Skin of body (tissue), 2 donors: ENCODE results near the gene RPN2. TPM values are rescaled to one million over a fixed set of nuclear protein-coding genes. Genes with fewer than 3 reads are reported as not detected.

Experiments
- DNase-seq: peaks from one replicate; lab custom pipeline; 2025; lab: John Stamatoyannopoulos, UW
- total RNA-seq: library from RNA; depleted of rRNA; stranded (reverse); fragments of >200 nt; gene quantifications from one replicate; pipeline ENCODE4 v1.2.3, GENCODE V29; 2014

Gene RPN2
- total RNA-seq, 1 donor from 2014 or later, result 82.3 TPM

- DNase-seq, result no peak
Observed at GRCh38 chr20:37218441-37218840, 39.3 kb downstream of the RPN2 start.

GRCh38 chr20:37218976-37219375 is 39.8 kb downstream of the RPN2 start:
- DNase-seq, result no peak

GRCh38 chr20:37219751-37220668 is 40.9 kb downstream of the RPN2 start:
- no peak for DNase-seq

- no peak for DNase-seq
Observed at GRCh38 chr20:37220731-37221130, 41.6 kb downstream of the RPN2 start.

- DNase-seq, result no peak
Observed at GRCh38 chr20:37222086-37222485, 43.0 kb downstream of the RPN2 start.

- DNase-seq, result no peak
Observed at GRCh38 chr20:37223053-37223452, 43.9 kb downstream of the RPN2 start.

DNA sequence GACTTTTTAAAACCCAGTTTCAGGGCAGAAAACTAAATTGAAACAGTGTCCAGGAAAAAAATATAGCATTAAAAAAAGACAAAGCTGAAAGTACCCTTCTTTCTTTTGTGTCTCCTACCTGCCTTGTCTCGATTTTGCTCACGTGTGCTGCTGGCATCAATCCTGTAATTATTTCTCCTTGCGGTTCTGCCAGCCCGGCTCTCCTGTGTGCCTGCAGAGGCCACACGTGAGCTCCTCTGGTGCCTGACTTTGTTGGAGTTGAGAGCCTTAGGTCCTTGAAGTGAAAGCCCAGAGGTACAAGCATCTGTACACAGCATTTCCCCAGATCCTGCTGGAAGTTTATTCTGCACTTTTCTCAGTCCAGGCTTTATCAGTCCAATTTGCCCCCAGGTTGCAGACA is 46.0 kb downstream of the RPN2 start:
- DNase-seq, result no peak

- DNase-seq, result no peak
Observed at GRCh38 chr20:37226889-37227288, 47.8 kb downstream of the RPN2 start.

DNA sequence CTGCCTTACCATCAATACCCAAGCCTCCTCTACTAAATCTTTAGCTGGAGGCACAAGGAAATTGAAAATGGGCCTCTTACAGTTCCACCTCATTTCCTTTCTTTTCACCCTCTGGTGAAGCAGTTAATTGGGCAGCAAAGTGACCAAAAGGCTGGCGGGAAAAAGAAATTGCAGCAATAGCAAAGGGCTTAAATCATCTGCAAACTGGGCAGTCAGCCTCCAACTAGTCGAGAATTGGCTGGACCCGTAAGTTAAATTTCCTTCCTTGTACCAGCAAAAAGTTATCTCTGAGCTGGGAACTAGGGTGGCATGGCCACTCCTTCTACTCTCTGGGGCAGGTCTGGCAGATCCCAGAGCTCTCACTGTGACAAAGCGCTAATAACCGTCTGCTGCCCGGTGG is 49.0 kb downstream of the RPN2 start:
- no peak for DNase-seq

DNA sequence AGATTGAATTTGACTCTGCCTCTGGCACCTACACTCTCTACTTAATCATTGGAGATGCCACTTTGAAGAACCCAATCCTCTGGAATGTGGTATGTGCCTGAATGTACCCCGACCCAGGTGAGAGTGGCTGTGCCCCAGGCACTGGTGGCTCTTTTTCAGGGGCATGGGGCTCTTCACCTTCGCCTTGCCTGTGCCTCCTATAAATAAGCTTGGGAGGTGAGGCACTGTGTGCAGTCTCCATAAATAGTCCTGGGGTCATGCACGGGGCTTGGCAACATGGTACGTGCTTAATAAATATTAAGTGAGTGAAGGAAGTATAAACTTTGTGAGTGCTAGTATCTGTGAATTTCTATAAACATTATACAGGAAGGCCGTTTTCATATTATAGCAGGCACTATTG is 49.5 kb downstream of the RPN2 start:
- DNase-seq, result no peak

- DNase-seq, result no peak
Observed at GRCh38 chr20:37229357-37229756, 50.2 kb downstream of the RPN2 start.

- DNase-seq, result no peak
Observed at GRCh38 chr20:37230200-37230599, 51.1 kb downstream of the RPN2 start.

DNA sequence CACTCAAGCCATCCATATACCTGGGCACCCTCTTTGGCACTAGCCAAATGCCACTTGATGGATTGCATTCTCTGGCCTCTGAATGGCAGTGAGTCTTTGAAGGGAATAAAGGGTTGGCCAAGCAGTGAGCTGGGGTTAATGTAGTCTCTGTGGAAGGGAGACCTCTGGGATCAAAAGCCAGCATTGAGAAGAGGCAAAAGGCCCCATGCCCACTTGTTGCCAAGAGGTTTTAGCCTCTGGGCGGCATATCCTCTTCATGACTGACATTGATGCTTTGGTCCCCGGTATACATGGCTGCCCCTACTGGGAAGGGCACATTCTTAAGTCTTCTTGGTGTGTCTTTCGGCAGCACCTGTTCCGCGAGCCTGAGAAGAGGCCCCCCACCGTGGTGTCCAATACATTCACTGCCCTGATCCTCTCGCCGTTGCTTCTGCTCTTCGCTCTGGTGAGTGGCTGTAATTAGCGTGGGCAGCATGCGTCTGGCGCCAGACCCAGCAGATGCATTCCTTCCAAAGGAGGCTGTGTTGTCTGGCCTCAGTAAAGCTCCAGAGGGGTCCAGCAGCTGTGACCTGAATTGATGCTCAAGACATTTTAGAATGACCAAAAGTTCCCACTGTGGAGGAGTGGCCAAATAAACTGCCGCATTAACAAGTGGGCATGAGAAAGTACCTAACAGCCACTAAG is 53.0 kb downstream of the RPN2 start:
- no peak for DNase-seq

- no peak for DNase-seq
Observed at GRCh38 chr20:37233548-37234253, 54.6 kb downstream of the RPN2 start.

DNA sequence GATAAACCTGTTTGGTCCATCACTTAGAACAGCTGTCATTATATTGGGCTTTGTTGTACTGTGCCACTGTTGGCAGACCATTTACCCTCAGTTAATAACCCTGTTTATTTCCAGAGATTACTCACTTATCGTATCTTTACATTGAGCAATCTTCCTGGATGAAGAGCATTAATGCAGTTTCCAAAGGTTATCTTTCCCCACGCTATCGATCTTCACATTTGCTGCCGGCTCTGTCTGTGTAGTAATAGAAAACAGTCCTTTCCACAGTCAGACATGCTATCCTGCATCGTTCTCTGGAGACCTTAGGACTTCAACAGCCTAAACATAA is 55.1 kb downstream of the RPN2 start:
- no peak for DNase-seq

DNA sequence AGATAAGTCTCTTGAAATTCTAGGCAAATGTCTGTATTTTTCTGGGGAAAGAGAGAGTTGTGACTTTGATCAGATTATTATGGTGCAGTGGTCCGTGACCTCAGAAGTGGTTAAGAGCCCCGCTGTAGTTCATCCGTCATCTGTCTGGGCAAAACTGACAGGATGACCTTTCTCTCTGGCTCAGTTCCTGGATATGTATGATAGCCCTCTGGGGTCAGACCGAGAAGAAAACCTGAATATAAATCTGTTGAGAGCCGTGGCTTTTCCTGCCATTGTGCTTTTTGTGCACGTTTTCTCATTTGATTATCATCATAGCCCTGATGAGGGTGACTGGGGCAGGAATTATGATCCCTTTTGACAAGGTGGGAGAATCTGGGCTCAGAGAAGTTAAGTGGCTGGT is 55.9 kb downstream of the RPN2 start:
- no peak for DNase-seq

DNA sequence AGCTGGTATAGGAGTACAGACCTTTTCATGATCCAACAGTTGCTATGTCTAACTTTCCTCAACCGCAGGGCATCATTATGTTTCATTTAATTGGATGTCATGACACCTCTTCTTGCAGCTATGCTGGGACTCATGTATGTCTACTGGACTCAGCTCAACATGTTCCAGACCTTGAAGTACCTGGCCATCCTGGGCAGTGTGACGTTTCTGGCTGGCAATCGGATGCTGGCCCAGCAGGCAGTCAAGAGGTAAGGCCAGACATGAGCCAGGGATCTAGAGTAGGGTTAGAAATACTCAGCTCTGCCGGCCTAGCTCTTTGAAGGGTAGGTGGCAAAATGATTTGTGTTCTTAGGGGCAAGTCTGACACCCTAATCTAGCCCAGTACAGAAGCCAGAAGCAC is 57.3 kb downstream of the RPN2 start:
- no peak for DNase-seq

DNA sequence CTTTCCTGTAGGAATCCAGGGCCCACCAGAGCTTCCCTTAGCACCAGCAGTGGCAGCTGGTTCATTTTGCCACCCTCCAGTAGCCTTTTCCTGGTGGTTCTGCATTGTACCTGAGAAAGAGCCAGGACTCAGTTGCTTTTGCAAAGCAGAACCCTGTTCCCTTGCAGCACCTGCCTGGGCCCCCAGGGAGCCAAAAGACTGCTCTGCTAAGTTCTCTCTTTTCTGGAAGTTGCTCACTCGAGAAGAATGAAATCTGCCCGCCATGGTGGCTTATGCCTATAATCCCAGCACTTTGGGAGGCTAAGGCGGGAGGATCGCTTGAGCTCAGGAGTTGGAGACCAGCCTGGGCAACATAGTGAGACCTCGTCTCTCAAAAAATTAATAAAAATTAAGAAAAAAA is 58.5 kb downstream of the RPN2 start:
- no peak for DNase-seq

DNA sequence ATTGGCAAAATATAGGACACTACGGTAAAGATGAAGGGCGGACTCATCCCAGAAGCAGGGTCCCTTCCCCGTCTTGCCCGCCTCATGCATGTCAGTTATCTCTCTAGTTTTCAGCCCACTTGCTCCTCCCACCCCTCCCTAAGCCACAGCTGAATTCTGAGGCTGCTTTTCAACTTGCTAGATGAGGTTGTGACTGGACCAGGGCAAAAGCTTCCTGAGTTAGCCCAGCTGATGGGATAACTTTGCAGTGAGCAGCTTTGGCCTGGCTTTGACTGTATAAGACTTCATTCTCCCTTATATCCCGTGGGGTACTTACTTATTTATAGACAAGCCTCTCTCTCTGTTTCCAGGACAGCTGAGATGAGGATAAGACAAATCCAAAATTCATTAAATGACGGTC is 59.3 kb downstream of the RPN2 start:
- DNase-seq, result no peak

DNA sequence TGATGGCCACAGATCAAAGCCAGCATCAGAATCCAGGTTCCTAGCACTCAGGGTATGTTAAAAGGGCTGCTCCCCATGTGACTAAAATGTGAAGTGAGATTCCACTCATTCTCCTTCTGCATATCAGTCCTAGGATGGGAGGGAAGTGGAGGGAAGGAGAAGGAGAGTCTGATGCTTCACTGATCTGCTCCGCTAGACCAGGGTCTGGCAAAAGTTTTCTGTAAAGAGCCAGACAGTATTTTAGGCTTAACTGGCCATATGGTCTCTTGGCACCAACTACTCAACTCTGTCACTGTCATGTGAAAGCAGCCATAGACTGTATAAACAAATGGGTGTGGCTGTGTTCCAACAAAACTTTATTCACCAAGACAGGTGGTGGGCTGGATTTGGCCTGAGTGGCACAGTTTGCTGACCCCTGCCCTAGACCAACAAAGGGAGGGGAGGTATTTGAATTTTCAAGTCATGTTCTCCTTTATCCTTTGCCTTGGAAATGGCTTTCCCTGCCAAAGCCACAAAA is 59.9 kb downstream of the RPN2 start:
- peak; percentile 17 for DNase-seq

DNA sequence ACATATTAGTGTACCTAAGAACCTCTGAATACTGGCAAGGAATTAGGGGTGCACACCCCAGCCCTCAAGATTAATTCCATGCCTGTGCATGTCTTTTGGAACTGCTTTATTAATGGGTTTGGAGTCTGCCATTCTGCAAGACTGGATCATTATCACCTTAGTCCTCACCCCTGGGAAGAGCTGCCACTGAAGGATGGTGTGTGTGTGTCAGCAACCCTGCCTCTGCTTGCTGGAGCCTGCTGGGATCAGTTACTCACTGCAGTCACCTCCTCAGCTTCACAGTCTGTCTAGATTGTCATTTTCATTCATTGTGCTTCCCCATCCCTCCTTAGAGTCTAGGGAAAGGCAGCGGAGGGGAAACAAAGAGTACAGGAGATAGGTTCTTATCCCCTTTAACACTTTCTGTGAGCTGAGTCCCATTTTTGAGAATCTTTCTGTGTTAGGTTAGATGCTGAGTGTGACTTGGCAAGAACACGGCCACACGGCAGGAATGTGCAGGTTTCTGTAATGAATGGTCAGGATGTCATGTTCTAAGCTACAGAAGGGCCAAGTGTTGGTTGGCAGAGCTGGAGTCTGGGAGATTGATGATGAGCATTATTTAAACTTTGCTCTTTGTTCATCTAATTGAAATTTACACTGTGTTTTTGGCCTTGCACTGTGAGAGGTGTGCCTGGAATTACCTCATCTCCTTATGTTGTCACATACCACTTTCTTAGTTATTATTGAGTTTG is 61.4 kb downstream of the RPN2 start:
- no peak for DNase-seq
